ENCODE results near the gene AQP1. TPM values are rescaled to one million over a fixed set of nuclear protein-coding genes. Genes with fewer than 3 reads are reported as not detected.

AQP1 gene
- total and polyA plus RNA-seq, 4 experiments from 2014 or later, result not detected

- Mint-ChIP-seq H3K4me1 (no peaks in the 10 kb centered on the region), H3K9me3 (peaks cover 0 to 2% (median 0%) of the 10 kb centered on the region in 8 donors), H3K27ac (no peak overlapping the region), H3K27me3 (no peaks in the 10 kb centered on the region), H3K4me3 (no peak overlapping the region), H3K36me3 (no peaks in the 10 kb centered on the region)
- H3K4me3 ChIP-seq (ENCODE audit: low read length in 2 of 2), result no peak overlapping the region
- no peak overlapping the region for H3K27ac ChIP-seq (ENCODE audit: low read depth, low read length)
- no peaks in the 10 kb centered on the region for H3K4me1 ChIP-seq (ENCODE audit: insufficient read depth, low read length)
- no peak for DNase-seq
- no peaks in the 10 kb centered on the region for H3K27me3 ChIP-seq (ENCODE audit: insufficient read depth, low read length)
- no peaks in the 10 kb centered on the region for H3K9me3 ChIP-seq (ENCODE audit: control insufficient read depth in 1 of 2, low read length in 2 of 2)
- POLR2A ChIA-PET (ENCODE audit: partially characterized antibody), result no interaction called here
- no peaks in the 10 kb centered on the region for H3K36me3 ChIP-seq (ENCODE audit: insufficient read depth, low read length)
- intact Hi-C loops (cut with micrococcal nuclease), result no loop called here
- CTCF ChIA-PET (ENCODE audit: partially characterized antibody), result interaction anchor here (0.6 kb wide), 1 partner anchor 263 kb away, joined by 3 read pairs; no protein-coding TSS in a partner anchor
Measured at GRCh38 chr7:30877993-30878392, 33.7 kb upstream of the AQP1 start.

DNA sequence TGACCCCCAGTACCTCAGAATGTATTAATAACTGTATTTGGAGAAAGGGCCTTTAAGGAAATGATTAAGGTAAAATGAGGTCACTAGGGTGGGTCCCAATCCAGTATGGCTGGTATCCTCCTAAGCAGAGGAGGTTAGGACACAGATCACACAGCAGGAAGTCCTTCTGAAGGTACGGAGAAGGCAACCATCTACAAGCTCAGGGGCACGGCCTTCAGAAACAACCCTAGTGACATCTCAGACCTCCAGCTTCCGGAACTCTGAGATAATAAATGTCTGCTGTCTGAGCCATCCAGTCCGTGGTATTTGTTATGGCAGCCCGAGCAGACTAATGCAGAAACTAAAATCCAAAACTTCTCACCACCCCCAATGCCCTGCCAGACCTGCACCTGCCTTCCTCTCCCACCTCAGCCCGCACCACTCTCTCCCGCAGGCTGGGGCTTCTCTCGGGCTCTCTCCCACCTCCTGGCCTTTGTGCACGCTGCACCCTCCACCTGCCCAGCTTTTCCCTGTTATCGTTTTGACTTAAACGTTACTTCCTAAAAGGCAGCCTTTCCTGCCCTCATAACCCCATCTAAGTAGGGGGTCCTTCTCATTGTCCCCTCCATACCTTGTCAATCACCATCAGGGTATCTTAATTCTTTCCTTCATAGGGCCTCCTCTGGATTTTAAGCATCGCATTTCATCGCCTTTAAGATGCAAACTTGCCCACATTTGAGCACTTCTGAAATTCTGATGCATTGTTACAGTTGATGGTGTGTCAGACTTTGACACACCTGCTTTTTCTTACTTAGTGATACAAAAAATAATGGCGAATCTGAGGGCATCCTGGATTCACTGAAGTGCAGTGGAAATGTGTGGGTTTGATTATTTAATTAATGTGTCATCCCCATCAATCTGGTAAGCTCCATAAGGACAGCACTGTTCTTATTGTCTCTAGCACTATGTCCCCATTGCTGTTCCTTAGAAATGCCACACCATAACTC lies 32.2 kb upstream of the AQP1 start:
- no peak overlapping the region for H3K27ac Mint-ChIP-seq
- H3K9me3 Mint-ChIP-seq, result peaks cover 0 to 3% (median 0%) of the 10 kb centered on the region in 8 donors
- no peaks in the 10 kb centered on the region for H3K27me3 ChIP-seq (ENCODE audit: insufficient read depth, low read length)
- no peaks in the 10 kb centered on the region for H3K4me1 Mint-ChIP-seq
- POLR2A ChIA-PET (ENCODE audit: partially characterized antibody), result no interaction called here
- H3K4me3 Mint-ChIP-seq, result no peak overlapping the region
- intact Hi-C loops (cut with micrococcal nuclease), result no loop called here
- H3K27me3 Mint-ChIP-seq, result no peaks in the 10 kb centered on the region
- H3K27ac ChIP-seq (ENCODE audit: low read depth, low read length), result no peak overlapping the region
- no peaks in the 10 kb centered on the region for H3K4me1 ChIP-seq (ENCODE audit: insufficient read depth, low read length)
- no peaks in the 10 kb centered on the region for H3K36me3 Mint-ChIP-seq
- H3K9me3 ChIP-seq (ENCODE audit: control insufficient read depth in 1 of 2, low read length in 2 of 2), result no peaks in the 10 kb centered on the region
- CTCF ChIA-PET (ENCODE audit: partially characterized antibody), result no interaction called here
- H3K36me3 ChIP-seq (ENCODE audit: insufficient read depth, low read length), result no peaks in the 10 kb centered on the region
- no peak overlapping the region for H3K4me3 ChIP-seq (ENCODE audit: low read length in 2 of 2)
- DNase-seq, result no peak

DNA sequence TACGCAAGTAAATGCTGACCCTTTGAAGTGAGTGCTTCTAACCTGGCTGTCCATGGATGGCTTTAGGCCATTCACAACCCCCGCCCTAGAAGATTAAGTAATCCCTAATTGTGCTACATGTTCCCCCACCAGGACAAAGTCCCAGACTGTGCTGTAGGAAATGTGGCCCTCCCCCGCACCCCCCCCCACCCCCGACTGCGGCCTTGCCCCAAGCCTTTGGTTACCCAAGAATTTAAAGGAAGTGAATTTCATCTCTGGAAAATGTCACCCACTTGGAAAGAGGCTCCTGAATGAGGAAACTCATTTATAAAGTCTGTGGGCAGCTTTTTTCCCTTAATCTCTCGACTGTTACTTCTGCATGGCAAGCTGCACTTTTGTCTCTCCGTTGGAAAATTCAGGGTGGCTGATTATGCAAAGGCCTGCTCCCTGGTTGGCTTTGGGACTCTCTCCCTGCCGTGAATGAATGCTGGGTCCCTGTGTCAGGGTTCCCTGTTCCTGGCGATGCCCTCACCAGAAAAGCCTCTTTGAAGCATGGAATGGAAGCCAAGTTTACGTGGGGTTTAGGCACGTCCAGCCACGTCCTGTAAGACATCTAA lies 31.4 kb upstream of the AQP1 start:
- Mint-ChIP-seq H3K36me3 (no peaks in the 10 kb centered on the region), H3K9me3 (peaks cover 0 to 3% (median 0%) of the 10 kb centered on the region in 8 donors), H3K27ac (no peak overlapping the region), H3K27me3 (no peaks in the 10 kb centered on the region), H3K4me3 (no peak overlapping the region), H3K4me1 (no peaks in the 10 kb centered on the region)
- no peaks in the 10 kb centered on the region for H3K9me3 ChIP-seq (ENCODE audit: control insufficient read depth in 1 of 2, low read length in 2 of 2)
- no peaks in the 10 kb centered on the region for H3K36me3 ChIP-seq (ENCODE audit: insufficient read depth, low read length)
- intact Hi-C loops (cut with micrococcal nuclease), result no loop called here
- no peaks in the 10 kb centered on the region for H3K4me1 ChIP-seq (ENCODE audit: insufficient read depth, low read length)
- CTCF ChIA-PET (ENCODE audit: partially characterized antibody), result no interaction called here
- no peaks in the 10 kb centered on the region for H3K27me3 ChIP-seq (ENCODE audit: insufficient read depth, low read length)
- DNase-seq, result no peak
- no peak overlapping the region for H3K4me3 ChIP-seq (ENCODE audit: low read length in 2 of 2)
- POLR2A ChIA-PET (ENCODE audit: partially characterized antibody), result no interaction called here
- H3K27ac ChIP-seq (ENCODE audit: low read depth, low read length), result no peak overlapping the region

- no peak for DNase-seq
- peaks cover 0 to 1% (median 0%) of the 10 kb centered on the region in 8 donors for H3K9me3 Mint-ChIP-seq
- Histone ChIP-seq H3K4me1 (ENCODE audit: insufficient read depth, low read length) (no peaks in the 10 kb centered on the region), H3K36me3 (ENCODE audit: insufficient read depth, low read length) (no peaks in the 10 kb centered on the region), H3K27ac (ENCODE audit: low read depth, low read length) (no peak overlapping the region), H3K9me3 (ENCODE audit: control insufficient read depth in 1 of 2, low read length in 2 of 2) (no peaks in the 10 kb centered on the region), H3K27me3 (ENCODE audit: insufficient read depth, low read length) (no peaks in the 10 kb centered on the region), H3K4me3 (ENCODE audit: low read length in 2 of 2) (no peak overlapping the region)
- no peak overlapping the region for H3K27ac Mint-ChIP-seq
- no peaks in the 10 kb centered on the region for H3K27me3 Mint-ChIP-seq
- H3K36me3 Mint-ChIP-seq, result no peaks in the 10 kb centered on the region
- intact Hi-C loops (cut with micrococcal nuclease), result no loop called here
- no peaks in the 10 kb centered on the region for H3K4me1 Mint-ChIP-seq
- H3K4me3 Mint-ChIP-seq, result no peak overlapping the region
- CTCF ChIA-PET (ENCODE audit: partially characterized antibody), result no interaction called here
- POLR2A ChIA-PET (ENCODE audit: partially characterized antibody), result no interaction called here
Measured at GRCh38 chr7:30880941-30881340, 30.7 kb upstream of the AQP1 start.

GRCh38 chr7:30881448-30881847 lies 30.2 kb upstream of the AQP1 start:
- Histone ChIP-seq H3K4me3 (ENCODE audit: low read length in 2 of 2) (no peak overlapping the region), H3K9me3 (ENCODE audit: control insufficient read depth in 1 of 2, low read length in 2 of 2) (no peaks in the 10 kb centered on the region), H3K27ac (ENCODE audit: low read depth, low read length) (no peak overlapping the region), H3K27me3 (ENCODE audit: insufficient read depth, low read length) (no peaks in the 10 kb centered on the region), H3K36me3 (ENCODE audit: insufficient read depth, low read length) (no peaks in the 10 kb centered on the region), H3K4me1 (ENCODE audit: insufficient read depth, low read length) (no peaks in the 10 kb centered on the region)
- H3K27ac Mint-ChIP-seq, result peak overlapping the region in 1 of 7 donors; percentile 26
- peaks cover 0 to 1% (median 0%) of the 10 kb centered on the region in 8 donors for H3K9me3 Mint-ChIP-seq
- H3K4me1 Mint-ChIP-seq, result no peaks in the 10 kb centered on the region
- H3K36me3 Mint-ChIP-seq, result no peaks in the 10 kb centered on the region
- DNase-seq, result no peak
- CTCF ChIA-PET (ENCODE audit: partially characterized antibody), result no interaction called here
- intact Hi-C loops (cut with micrococcal nuclease), result no loop called here
- no peak overlapping the region for H3K4me3 Mint-ChIP-seq
- POLR2A ChIA-PET (ENCODE audit: partially characterized antibody), result no interaction called here
- no peaks in the 10 kb centered on the region for H3K27me3 Mint-ChIP-seq

DNA sequence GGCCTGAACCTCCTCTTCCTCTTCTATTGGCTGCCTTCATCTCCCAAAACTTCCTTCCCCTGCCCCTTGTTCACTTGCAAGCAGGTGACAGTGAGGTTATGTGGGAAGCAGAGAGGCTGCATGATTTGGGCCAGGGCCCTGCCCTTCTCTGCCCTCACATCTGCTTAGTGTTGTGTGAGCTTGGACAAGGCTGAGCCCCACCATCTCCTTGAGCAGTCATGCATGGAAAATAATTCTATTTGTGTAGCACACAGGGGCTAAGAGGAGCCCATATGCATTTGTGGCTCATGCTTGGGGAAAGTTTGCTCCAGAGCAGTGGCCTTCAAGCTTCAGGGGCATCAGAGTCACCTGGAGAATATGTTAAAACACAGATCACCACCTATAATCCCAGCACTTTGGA lies 26.8 kb upstream of the AQP1 start:
- no peaks in the 10 kb centered on the region for H3K36me3 Mint-ChIP-seq

GRCh38 chr7:30886608-30887011 lies 25.0 kb upstream of the AQP1 start:
- Histone ChIP-seq H3K4me1 (ENCODE audit: insufficient read depth, low read length) (no peaks in the 10 kb centered on the region), H3K27ac (ENCODE audit: low read depth, low read length) (no peak overlapping the region), H3K4me3 (ENCODE audit: low read length in 2 of 2) (no peak overlapping the region), H3K27me3 (ENCODE audit: insufficient read depth, low read length) (no peaks in the 10 kb centered on the region), H3K9me3 (ENCODE audit: control insufficient read depth in 1 of 2, low read length in 2 of 2) (no peaks in the 10 kb centered on the region), H3K36me3 (ENCODE audit: insufficient read depth, low read length) (no peaks in the 10 kb centered on the region)
- Mint-ChIP-seq H3K4me3 (no peak overlapping the region), H3K4me1 (no peaks in the 10 kb centered on the region), H3K9me3 (peaks cover 0 to 16% (median 4%) of the 10 kb centered on the region in 8 donors), H3K36me3 (no peaks in the 10 kb centered on the region), H3K27me3 (no peaks in the 10 kb centered on the region), H3K27ac (no peak overlapping the region)
- POLR2A ChIA-PET (ENCODE audit: partially characterized antibody), result no interaction called here
- intact Hi-C loops (cut with micrococcal nuclease), result no loop called here
- CTCF ChIA-PET (ENCODE audit: partially characterized antibody), result no interaction called here
- DNase-seq, result no peak

More for the DNA sequence above, 26.8 kb upstream of the AQP1 start:
- Mint-ChIP-seq H3K27me3 (no peaks in the 10 kb centered on the region), H3K4me1 (no peaks in the 10 kb centered on the region), H3K27ac (peak overlapping the region in 1 of 7 donors; percentile 58), H3K9me3 (peaks cover 0 to 5% (median 0%) of the 10 kb centered on the region in 8 donors), H3K4me3 (no peak overlapping the region)
- no peak for DNase-seq
- intact Hi-C loops (cut with micrococcal nuclease), result no loop called here
- Histone ChIP-seq H3K4me3 (ENCODE audit: low read length in 2 of 2) (no peak overlapping the region), H3K36me3 (ENCODE audit: insufficient read depth, low read length) (no peaks in the 10 kb centered on the region), H3K4me1 (ENCODE audit: insufficient read depth, low read length) (no peaks in the 10 kb centered on the region), H3K27ac (ENCODE audit: low read depth, low read length) (no peak overlapping the region), H3K9me3 (ENCODE audit: control insufficient read depth in 1 of 2, low read length in 2 of 2) (no peaks in the 10 kb centered on the region), H3K27me3 (ENCODE audit: insufficient read depth, low read length) (no peaks in the 10 kb centered on the region)
- CTCF ChIA-PET (ENCODE audit: partially characterized antibody), result no interaction called here
- POLR2A ChIA-PET (ENCODE audit: partially characterized antibody), result no interaction called here
